Caki2 (cell line): Measurements from ENCODE around the gene CDC20B. TPM values are rescaled to one million over a fixed set of nuclear protein-coding genes. Genes with fewer than 3 reads are reported as not detected.
"Not testable (repeated sequence)": the region's sequence is repeated elsewhere in the genome, so short reads cannot be mapped to it uniquely, and the experiment has no call there.

Source experiments
- DNase-seq: peaks from one replicate; pipeline ENCODE4 v3.0.0-alpha.2; 2015; ENCODE audit warnings: low read depth
- in situ Hi-C: cut with HindIII; loops from 2 replicates; pipeline ENCODE4 v1.10.0; 2016; ENCODE audit warnings: low sequenced_read_pairs, low pct_unique_long_range_greater_than_20kb, mixed read lengths
- total RNA-seq: library from RNA; depleted of rRNA; stranded (reverse); fragments of >200 nt; shearing (Covaris generic); gene quantifications from 2 replicates; pipeline ENCODE4 v1.2.3, GENCODE V29; 2014; ENCODE audit warnings: low replicate concordance

Gene CDC20B
- total RNA-seq, 1 experiment from 2014 or later, result not detected

DNA sequence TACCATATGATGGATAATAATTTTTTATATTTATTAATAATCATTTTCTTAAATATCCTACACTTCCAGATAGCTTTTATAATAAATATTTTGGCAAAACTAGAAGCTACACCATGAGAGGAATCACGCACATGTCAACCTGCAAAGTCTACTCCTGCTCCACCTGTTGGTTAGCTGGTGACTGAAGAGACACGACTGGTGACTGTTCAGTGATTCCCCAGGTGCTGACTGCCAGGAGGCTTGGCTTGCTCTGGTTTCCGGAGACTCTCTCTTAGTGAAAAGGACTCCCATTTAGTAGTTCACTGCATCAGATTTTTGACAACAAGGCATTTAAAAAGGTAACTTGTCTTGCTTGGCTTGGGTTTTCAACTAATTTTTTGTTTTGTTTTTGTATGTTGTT, 49.6 kb downstream of the CDC20B start:
- DNase-seq, result no peak
- in situ Hi-C loops, result no loop called here

DNA sequence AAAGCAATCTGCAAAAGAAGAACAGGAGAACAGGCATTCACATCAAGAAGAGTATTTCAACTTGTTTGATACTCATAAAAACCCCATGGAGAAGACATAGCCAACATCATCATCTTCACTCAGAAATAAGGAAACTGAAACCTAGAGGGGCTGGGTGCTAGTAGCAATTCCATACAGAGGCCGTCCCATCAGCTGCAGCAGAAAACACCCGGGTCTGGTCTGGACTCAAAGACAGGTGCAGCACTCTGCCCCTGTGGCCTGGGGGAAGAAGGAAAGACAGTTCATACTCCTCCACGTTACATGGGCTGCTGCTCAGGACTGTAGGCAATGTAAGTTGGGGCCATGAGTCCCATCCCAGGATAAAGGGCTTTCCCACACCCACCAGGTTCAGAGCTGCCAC, 58.9 kb downstream of the CDC20B start:
- DNase-seq, result no peak
- in situ Hi-C loops, result no loop called here

DNA sequence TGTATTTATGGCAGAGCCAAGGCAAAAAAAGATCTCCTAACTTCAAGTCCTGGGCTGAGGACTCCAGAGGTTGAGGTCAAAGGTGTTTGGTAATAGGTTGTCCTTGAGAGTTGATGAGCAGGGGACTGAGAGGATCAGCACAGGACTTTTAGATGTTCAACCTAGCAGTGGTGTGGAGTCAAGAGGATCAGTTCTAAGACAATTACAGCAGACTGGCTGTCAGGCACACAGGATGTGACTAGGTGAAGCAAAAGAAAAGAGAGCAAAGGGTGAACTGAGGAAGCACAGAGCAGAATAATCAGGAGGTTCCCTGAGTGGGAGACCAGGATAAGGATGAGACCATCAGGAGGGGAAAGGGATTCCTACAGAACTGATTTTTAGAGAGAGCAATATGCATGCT, 59.6 kb downstream of the CDC20B start:
- in situ Hi-C loops, result no loop called here
- DNase-seq, result no peak

DNA sequence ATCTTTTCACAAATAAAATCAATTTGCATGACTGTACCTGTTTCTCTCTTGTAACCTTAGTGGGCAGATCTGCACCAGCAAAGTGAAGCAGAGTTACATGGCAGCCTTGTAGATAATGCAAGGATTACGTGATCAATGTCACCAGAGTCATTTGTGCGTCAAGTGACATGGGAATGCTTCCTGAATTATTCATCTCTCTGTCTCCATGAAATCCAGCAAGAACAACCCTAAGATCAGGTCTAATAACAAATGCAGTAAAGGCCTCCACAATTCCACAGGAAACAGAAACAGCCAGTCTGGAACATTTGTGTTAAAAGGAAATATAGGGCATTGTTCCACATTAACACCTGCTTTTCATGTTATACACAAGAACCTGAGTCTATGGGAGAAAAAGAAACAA, 62.8 kb downstream of the CDC20B start:
- in situ Hi-C loops, result no loop called here
- DNase-seq, result no peak

DNA sequence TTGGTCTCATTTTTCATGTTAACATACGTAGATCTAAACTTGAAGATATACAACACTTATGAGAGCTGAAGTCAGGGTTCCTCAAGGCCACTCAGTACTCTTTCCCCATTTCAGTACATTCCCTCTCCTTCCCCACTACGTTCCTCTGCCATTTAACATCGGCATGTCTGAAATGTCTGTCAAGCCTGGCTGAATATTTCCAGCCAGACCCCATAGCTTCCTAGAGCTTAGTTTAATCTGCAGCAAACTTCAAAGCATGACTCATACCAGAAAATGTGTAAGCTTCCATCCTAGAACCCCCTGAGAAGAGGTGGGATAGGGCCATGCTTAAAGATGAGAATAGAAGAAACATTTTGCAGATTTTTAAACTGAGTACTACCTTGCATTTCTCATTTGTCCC, 64.3 kb downstream of the CDC20B start:
- in situ Hi-C loops, result no loop called here
- DNase-seq, result no peak

DNA sequence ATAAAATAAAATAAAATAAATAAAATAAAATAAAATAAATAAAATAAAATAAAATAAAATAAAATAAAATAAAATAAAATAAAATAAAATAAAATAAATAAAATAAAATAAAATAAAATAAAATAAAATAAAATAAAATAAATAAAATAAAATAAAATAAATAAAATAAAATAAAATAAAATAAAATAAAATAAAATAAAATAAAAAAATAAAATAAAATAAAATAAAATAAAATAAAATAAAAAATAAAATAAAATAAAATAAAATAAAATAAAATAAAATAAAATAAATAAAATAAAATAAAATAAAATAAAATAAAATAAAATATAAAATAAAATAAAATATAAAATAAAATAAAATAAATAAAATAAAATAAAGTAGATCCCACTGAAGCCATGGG, 67.0 kb downstream of the CDC20B start:
- DNase-seq, in situ Hi-C loops: not testable (repeated sequence)

DNA sequence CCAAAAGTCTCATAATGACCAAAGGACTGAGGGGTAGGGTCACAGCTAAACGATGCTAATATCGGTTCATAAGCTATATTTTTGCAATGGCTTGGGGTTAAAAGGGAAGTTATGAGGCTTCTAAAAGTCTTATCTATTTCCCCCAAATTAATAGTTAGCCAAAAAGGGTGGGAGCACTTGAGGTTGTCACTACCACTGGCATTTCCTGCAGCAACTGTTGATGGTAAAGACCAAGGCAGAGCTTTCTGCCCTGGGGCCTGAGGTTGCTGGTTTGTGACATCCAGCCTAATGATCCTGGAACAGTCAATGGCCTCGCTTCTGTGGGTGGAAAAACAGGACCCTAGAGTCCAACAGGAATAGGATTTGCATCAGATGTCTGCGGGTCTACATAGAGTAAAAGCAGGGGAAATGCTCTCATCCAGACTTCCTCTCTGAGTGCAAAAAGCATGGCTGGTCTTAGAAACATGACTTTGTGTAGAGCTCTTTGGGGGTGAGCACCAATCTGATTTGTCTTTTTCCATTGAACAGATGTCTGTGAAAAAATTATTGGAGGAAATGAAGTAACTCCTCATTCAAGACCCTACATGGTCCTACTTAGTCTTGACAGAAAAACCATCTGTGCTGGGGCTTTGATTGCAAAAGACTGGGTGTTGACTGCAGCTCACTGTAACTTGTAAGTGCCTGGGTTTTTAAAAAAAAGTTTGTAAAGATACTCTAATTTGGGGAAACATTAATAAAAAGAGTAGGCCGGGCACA, 67.9 kb downstream of the CDC20B start:
- in situ Hi-C loops, result no loop called here
- DNase-seq, result no peak

DNA sequence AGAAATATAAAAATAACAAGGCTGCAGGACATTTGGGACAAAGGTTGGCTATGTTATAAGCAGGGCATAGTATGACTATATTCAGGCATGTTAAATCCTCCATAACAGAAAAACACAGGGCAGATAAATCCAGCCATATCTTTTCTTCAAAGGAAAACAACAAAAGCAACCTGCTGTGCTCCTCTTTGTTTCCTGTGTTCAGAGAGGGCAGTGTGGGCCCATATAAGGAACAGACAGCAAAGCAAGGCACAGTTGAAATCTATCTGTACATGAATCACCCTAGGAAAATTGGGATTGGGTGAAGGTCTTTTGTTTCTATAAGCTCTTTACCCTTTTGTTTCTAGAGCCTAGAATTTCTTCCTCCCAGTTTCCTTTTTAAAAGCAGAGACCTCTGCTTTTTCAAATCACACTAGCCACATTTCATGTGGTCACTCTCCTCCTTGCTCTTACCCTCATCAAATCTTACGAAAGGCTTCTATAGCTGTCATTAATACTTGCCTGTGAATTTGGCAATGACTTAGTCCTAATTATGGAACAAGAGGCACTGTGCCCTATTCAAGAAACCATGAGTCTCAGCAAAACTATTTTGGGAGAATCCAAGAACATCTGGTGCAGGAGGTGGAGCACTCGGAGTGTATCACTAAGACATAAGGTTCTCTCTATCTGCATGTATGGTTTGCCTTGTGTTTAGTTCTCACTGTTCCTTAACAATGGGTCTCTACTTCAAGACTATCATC, 68.8 kb downstream of the CDC20B start:
- DNase-seq, result no peak
- in situ Hi-C loops, result no loop called here

DNA sequence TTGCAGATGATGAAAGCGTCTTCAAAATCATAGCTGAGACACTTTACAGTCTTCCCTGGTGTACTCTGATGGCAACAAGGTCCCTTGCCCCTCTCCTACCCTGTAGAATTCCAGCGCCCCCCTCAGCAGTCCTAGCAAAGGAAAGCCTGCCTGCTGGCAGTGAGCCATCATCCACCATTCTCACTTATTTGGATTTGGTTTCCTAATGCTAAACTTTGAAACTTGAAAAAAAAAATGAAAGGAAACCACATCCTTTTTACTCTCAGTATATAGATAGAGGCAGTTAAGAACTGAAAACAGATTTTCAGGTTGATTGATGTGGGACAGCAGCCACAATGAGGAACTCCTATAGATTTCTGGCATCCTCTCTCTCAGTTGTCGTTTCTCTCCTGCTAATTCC, 70.6 kb downstream of the CDC20B start, which contains the start of gene GZMA:
GZMA (plus strand) TSS at position 299 of the 400 bp plus-strand sequence; CDS start at position 336, 37 bp downstream.
- in situ Hi-C loops, result no loop called here
- DNase-seq, result no peak

DNA sequence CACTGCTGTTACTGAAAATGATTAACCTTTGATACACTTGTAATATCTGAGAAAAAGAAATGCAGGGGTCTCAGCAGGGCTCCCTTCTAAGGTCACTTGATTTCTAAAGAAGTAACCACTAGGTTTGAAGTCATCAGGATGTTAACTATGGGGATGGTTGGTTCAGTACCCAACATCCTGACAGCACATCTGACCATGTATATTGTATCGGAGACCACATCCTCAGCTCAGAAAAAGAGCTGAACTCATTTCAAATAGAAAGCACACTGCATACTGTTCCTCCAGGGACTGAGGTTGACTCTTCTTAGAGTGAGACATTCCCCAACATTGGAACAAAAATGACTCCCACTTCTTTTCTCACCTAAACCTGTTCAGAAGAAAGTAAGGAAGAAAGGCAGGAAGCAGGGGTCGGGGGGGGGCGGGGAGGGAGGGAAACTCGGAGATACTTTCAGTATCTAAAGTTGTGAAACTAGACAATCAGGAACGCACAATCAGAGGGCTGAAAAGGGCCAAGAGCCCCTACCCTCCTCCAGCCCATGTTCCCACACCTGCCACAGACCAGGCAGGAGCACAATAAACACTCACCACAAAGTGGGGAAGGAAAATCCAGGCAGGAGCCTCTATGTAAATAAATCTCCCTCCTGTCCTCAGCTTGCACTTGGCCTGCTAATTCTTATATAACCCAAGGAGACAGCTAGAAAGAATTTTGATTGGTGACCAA, 71.3 kb downstream of the CDC20B start:
- DNase-seq, result no peak
- in situ Hi-C loops, result no loop called here

DNA sequence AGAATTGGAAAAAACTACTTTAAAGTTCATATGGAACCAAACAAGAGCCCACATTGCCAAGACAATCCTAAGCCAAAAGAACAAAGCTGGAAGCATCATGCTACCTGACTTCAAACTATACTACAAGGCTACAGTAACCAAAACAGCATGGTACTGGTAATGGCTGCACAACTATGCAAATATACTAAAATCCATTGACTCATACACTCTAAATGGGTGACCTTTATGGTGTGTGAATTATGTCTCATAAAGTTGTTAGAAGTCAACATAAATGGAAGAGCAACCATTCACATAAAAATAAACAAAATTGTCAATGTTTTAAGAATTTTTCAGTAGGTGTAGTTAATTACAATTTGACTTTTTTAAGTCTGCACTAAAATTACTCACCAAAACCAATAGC, 71.8 kb downstream of the CDC20B start:
- in situ Hi-C loops, DNase-seq: not testable (repeated sequence)

DNA sequence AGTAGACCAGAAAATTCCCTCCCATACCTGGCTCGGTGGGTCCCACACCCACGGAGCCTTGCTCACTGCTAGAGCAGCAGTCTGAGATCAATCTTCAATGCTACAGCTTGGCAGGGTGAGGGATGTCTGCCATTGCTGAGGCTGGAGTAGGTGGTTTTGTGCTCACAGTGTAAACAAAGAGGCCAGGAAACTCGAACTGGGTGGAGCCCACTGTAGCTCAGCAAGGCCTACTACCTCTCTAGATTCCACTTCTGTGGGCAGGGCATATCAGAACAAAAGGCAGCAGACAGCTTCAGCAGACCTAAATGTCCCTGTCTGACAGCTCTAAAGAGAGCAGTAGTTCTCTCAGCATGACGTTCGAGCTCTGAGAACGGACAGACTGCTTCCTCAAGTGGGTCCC, 76.1 kb downstream of the CDC20B start:
- in situ Hi-C loops, result no loop called here
- no peak for DNase-seq

DNA sequence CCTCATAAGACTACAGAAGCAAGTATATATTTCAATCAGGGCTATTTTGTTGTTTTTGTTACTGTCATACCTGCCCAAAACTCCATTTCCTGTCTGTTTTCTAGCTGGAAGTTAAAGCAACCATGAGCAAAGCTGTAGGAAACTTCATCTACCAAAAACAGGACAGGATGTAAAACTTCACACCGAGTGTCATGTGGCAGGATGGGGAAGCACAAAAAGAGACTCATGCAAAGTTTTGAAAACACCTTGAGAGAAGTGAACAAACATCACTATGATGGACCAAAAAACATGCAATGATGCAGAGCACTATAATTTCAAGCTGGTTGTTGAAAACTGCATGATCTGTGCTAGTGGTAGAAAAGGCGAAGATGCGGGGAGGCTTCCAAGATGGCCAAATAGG, 76.8 kb downstream of the CDC20B start:
- in situ Hi-C loops, result no loop called here
- DNase-seq, result no peak

DNA sequence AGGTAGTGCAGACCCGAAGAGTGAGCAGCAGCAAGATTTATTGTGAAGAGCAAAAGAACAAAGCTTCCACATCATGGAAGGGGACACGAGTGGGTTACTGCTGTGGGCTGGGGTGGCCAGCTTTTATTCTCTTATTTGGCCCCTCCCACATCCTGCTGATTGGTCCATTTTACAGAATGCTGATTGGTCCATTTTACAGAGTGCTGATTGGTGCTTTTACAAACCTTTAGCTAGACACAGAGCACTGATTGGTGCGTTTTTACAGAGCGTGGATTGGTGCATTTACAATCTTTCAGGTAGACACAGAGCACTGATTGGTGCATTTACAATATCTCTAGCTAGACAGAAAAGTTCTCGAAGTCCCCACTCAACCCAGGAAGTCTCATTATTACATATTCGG, 82.0 kb downstream of the CDC20B start:
- in situ Hi-C loops, DNase-seq: not testable (repeated sequence)

DNA sequence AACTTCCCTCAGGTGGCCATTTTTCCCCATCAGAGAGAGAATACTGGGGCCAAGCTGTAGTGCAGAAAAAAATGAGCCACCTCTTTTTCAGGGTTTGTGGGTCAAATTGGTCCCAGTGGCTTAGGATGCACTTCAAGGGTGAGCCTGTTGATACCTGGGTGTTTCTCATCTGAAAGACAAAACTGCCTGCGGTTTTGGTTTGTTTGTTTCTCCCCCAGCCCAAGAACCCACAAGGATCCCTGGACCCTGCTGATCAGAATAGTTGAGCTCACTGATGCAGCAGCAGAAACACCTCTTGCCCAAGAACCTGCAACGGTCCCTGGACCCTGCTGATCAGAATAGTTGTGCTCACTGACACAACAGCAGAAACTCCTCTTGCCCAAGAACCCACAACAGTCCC, 83.7 kb downstream of the CDC20B start:
- DNase-seq, in situ Hi-C loops: not testable (repeated sequence)

DNA sequence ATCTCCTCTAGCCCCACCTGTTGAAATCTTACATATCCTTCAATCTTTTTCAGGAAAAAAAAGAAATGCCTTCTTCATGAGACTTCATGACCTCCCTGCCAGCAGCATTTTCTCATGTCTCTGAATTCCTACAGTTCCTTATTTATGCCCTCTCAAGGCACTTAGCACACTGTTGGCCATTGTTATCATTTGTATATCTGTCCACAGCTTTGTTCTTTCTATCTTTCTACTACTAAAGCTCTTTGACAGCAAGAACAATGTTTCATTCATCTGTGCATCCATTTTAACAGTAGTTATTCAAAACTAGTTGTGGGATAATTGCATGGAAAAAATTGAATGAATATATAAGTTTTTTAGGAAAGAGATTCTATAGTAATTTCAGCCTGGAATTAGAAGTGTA, 91.4 kb downstream of the CDC20B start:
- in situ Hi-C loops, result no loop called here
- DNase-seq, result no peak

DNA sequence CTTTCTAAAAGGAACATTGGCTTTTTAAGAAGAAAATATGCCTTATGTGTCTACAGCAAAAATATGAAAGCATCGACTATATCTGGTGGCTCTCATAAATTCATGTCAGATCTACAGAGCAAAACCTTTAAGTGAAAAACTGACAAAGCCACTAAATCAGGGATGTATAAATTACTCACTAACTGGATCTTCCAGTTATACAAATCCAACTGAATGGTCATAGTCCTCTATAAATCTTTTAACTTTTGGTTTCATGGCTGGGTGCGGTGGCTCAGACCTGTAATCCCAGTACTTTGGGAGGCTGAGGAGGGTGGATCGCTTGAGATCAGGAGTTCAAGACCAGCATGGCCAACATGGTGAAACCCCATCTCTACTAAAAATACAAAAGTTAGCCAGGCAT, 99.8 kb downstream of the CDC20B start:
- in situ Hi-C loops, result no loop called here
- no peak for DNase-seq

DNA sequence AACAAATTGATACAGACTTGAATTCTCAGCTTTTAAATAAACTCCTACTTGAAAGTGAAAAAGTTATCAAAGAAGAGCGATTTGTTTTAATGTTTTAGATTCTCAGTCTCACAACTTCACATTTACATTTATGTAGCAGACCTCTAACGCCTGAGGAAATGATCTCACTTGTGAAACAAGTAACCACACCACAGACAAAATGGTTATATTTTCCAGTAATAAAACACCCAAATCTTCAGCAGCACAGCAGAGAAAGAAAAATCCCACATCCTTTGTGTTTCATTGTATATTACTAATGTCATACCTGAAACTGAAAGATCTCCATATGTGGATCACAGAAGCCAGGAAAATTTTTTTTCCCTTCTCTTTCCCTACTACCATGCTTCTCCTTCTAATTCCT, 100.3 kb downstream of the CDC20B start:
- in situ Hi-C loops, result no loop called here
- DNase-seq, result no peak

DNA sequence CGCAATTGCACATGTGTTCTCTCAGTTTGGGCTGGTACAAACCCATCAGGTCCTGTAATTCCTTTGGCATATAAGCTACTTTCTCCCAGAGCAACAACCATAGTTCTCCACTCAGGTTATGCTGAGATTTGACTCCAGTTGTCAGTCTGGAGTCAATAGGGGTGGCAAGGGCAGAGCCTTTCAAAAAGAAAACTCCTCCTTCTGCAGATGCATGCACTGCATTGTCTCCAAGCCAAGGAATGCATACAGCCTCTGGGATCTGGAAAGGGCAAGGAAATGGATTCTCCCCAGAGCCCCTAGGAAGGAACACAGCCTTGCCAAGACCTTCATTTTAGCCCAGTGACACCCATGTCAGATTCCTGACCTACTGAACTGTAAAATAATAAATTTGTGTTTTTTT, 101.6 kb downstream of the CDC20B start:
- in situ Hi-C loops, result no loop called here

More for the DNA sequence above, 101.6 kb downstream of the CDC20B start:
- no peak for DNase-seq
